HCT116 (cell line): ENCODE data around the gene GRB10. TPM values are rescaled to one million over a fixed set of nuclear protein-coding genes. Genes with fewer than 3 reads are reported as not detected.

Source experiments
- ATAC-seq: fragments of 200-7000 bp; cut with Tn5 transposase; 2 replicates; pipeline ENCODE4 v1.9.1; 2020; ENCODE audit warnings: mild to moderate bottlenecking, moderate library complexity
- BruUV-seq: library from RNA; stranded (reverse); fragments of 400-500 nt; replicated peaks from 2 replicates; lab custom pipeline; 2021; lab: Mats Ljungman, UMichigan
- CTCF ChIA-PET: fragments of 300-600 bp; sonication (Branson Sonifier 250); formaldehyde crosslinking; loops from one replicate; lab custom pipeline; 2021; ENCODE audit warnings: antibody characterized with exemption; lab: Charles Lee
- POLR2A ChIA-PET: fragments of 300-600, 350-600 bp; sonication (Branson Sonifier 250); formaldehyde crosslinking; loops from one replicate; lab custom pipeline; 2021; ENCODE audit warnings: antibody characterized with exemption; lab: Charles Lee
- RAD21 ChIA-PET, 2 experiments: fragments of 300-600 bp; sonication (Branson Sonifier 250); formaldehyde crosslinking; loops; one replicate each; lab custom pipeline; 2023; ENCODE audit warnings: low total read pairs in 2 of 2; ENCODE audit not compliant: uncharacterized antibody in 2 of 2, unreplicated experiment in 2 of 2, low non-redundant PET in 1 of 2; lab: Charles Lee
- DNase-seq: peaks from one replicate; pipeline ENCODE4 v3.0.0-alpha.2; 2010; ENCODE audit warnings: low read depth, low spot score
- H2AFZ ChIP-seq: fragments of 200-600 bp; shearing (Covaris generic), sonication (generic); 2 replicates; pipeline ENCODE4 v1.6.1; 2017; ENCODE audit warnings: low read depth, mixed run types, mixed read lengths, antibody characterized with exemption, low read length; ENCODE audit not compliant: poor library complexity, severe bottlenecking
- H3K27ac ChIP-seq: 2 replicates; pipeline ENCODE4 v1.5.1; 2012; ENCODE audit warnings: low read depth, low read length
- H3K27me3 ChIP-seq: fragments of 200-600 bp; sonication (generic); 2 replicates; pipeline ENCODE4 v1.6.1; 2016; ENCODE audit warnings: mixed run types, low read length, mixed read lengths; ENCODE audit not compliant: insufficient read depth
- H3K36me3 ChIP-seq, 2 experiments: fragments of 200-500 bp in 1 of 2; fragments of 200-600 bp in 1 of 2; sonication (Bioruptor generic) in 1 of 2; sonication (generic) in 1 of 2; 2 replicates each; pipeline versions ENCODE4 v1.5.1 to v1.6.1; 2014 to 2016; ENCODE audit warnings: low read length in 2 of 2, inconsistent platforms in 1 of 2, mixed read lengths in 1 of 2, mixed run types in 1 of 2; ENCODE audit not compliant: insufficient read depth in 2 of 2, control insufficient read depth in 1 of 2
- H3K4me1 ChIP-seq, 2 experiments: fragments of 200-600 bp in 1 of 2; sonication (generic) in 1 of 2; 2 replicates each; pipeline versions ENCODE4 v1.5.1 to v1.6.1; 2012 to 2017; ENCODE audit warnings: low read length in 2 of 2, inconsistent platforms in 1 of 2, mild to moderate bottlenecking in 1 of 2, mixed read lengths in 1 of 2, mixed run types in 1 of 2, moderate library complexity in 1 of 2; ENCODE audit not compliant: insufficient read depth in 2 of 2, control insufficient read depth in 1 of 2
- H3K4me2 ChIP-seq: fragments of 200-600 bp; sonication (generic); 2 replicates; pipeline ENCODE4 v1.6.1; 2017; ENCODE audit warnings: mixed run types, low read length, mixed read lengths
- H3K4me3 ChIP-seq, 2 experiments: fragments of 200-600 bp in 1 of 2; sonication (generic) in 1 of 2; replicated peaks in 1 of 2; 2 replicates each; pipeline ENCODE4 v1.5.1; 2011 to 2016; ENCODE audit warnings: low read length in 2 of 2, control low read depth in 1 of 2, low read depth in 1 of 2, mild to moderate bottlenecking in 1 of 2, mixed read lengths in 1 of 2, mixed run types in 1 of 2
- H3K79me2 ChIP-seq: fragments of 200-600 bp; sonication (generic); 2 replicates; pipeline ENCODE4 v1.6.1; 2017; ENCODE audit warnings: mild to moderate bottlenecking, mixed run types, low read length, moderate library complexity, mixed read lengths; ENCODE audit not compliant: insufficient read depth
- H3K9ac ChIP-seq: fragments of 200-600 bp; sonication (generic); 2 replicates; pipeline ENCODE4 v1.6.1; 2016; ENCODE audit warnings: low read length, mixed read lengths
- H3K9me2 ChIP-seq: fragments of 200-600 bp; sonication (generic), shearing (Covaris generic); 2 replicates; pipeline ENCODE4 v1.6.1; 2017; ENCODE audit warnings: mixed run types, mild to moderate bottlenecking, moderate library complexity; ENCODE audit not compliant: insufficient read depth
- H3K9me3 ChIP-seq, 2 experiments: fragments of 200-500 bp in 1 of 2; fragments of 200-600 bp in 1 of 2; sonication (Bioruptor generic) in 1 of 2; sonication (generic) in 1 of 2; 2 replicates each; pipeline ENCODE4 v1.6.1; 2014 to 2017; ENCODE audit warnings: low read length in 2 of 2, mixed read lengths in 2 of 2, inconsistent platforms in 1 of 2, low read depth in 1 of 2, mild to moderate bottlenecking in 1 of 2, mixed run types in 1 of 2, moderate library complexity in 1 of 2; ENCODE audit not compliant: control insufficient read depth in 1 of 2, insufficient read depth in 1 of 2
- H4K20me1 ChIP-seq: fragments of 200-600 bp; sonication (generic), shearing (Covaris generic); 2 replicates; pipeline ENCODE4 v1.6.1; 2017; ENCODE audit warnings: mixed run types, mild to moderate bottlenecking, moderate library complexity; ENCODE audit not compliant: insufficient read depth
- ATF3 ChIP-seq: IDR thresholded peaks from 2 replicates; pipeline ENCODE4 v1.6.1; 2012
- CBX3 ChIP-seq: IDR thresholded peaks from 2 replicates; pipeline ENCODE4 v1.6.1; 2012; ENCODE audit warnings: low read depth
- CEBPB ChIP-seq: IDR thresholded peaks from 2 replicates; pipeline ENCODE4 v1.6.1; 2012; ENCODE audit warnings: low read depth
- CTCF ChIP-seq, 3 experiments: fragments of 200-600 bp in 1 of 3; sonication (generic) in 1 of 3; IDR thresholded peaks in 2 of 3; conservative IDR thresholded peaks in 1 of 3; 2 replicates each; pipeline ENCODE4 v1.5.1; 2012 to 2017; ENCODE audit warnings: low read depth in 2 of 3, low read length in 2 of 3, antibody characterized with exemption in 1 of 3, borderline replicate concordance in 1 of 3, control low read depth in 1 of 3, mild to moderate bottlenecking in 1 of 3, mixed read lengths in 1 of 3, mixed run types in 1 of 3, moderate library complexity in 1 of 3; ENCODE audit not compliant: insufficient read depth in 1 of 3
- EGR1 ChIP-seq: IDR thresholded peaks from 2 replicates; pipeline ENCODE4 v1.6.1; 2012; ENCODE audit warnings: low read depth
- ELF1 ChIP-seq: IDR thresholded peaks from 2 replicates; pipeline ENCODE4 v1.6.1; 2012; ENCODE audit warnings: low read depth, borderline replicate concordance
- EZH2 ChIP-seq: fragments of 200-600 bp; sonication (generic); IDR thresholded peaks from 2 replicates; pipeline ENCODE4 v1.6.1; 2017; ENCODE audit warnings: antibody characterized with exemption, mixed run types
- MAX ChIP-seq: IDR thresholded peaks from 2 replicates; pipeline ENCODE4 v1.6.1; 2012
- POLR2A ChIP-seq: IDR thresholded peaks from 2 replicates; pipeline ENCODE4 v1.7.0; 2011; ENCODE audit warnings: borderline replicate concordance; ENCODE audit not compliant: insufficient read depth, insufficient read length; ENCODE audit errors: extremely low read depth
- RAD21 ChIP-seq: IDR thresholded peaks from 2 replicates; pipeline ENCODE4 v1.6.1; 2012; ENCODE audit warnings: low read depth, mild to moderate bottlenecking
- SIN3A ChIP-seq: IDR thresholded peaks from 2 replicates; pipeline ENCODE4 v1.6.1; 2012; ENCODE audit warnings: low read depth
- SP1 ChIP-seq: IDR thresholded peaks from 2 replicates; pipeline ENCODE4 v1.6.1; 2012; ENCODE audit warnings: low read depth
- SRF ChIP-seq: IDR thresholded peaks from 2 replicates; pipeline ENCODE4 v1.6.1; 2012; ENCODE audit warnings: low read depth
- TCF7L2 ChIP-seq: IDR thresholded peaks from 2 replicates; pipeline ENCODE4 v1.7.0; 2011; ENCODE audit warnings: borderline replicate concordance, inconsistent platforms; ENCODE audit not compliant: insufficient read depth, insufficient read length; ENCODE audit errors: extremely low read depth
- ZFX ChIP-seq: fragments of 450-650 bp; IDR thresholded peaks from 2 replicates; pipeline ENCODE4 v1.6.1; 2017
- intact Hi-C: fragments of 100-400 bp; cut with micrococcal nuclease; formaldehyde crosslinking; loops from 2 replicates; pipeline ENCODE4 v1.10.0; 2022
- total RNA-seq: library from RNA; stranded (reverse); gene quantifications from one replicate; pipeline ENCODE4 v1.2.1, GENCODE V29; 2021; ENCODE audit not compliant: unreplicated experiment

Gene GRB10
- total RNA-seq, 1 experiment from 2014 or later = 37.3 TPM

- TF ChIP-seq ATF3 = no peak
- no peak for TF ChIP-seq EGR1
- no peak for TF ChIP-seq CBX3
- TF ChIP-seq SIN3A = no peak
- TF ChIP-seq POLR2A = no peak
- TF ChIP-seq, all 23 proteins: peak for 0
Observed at GRCh38 chr7:50613473-50613872, 169.2 kb downstream of the GRB10 start (continued).

GRCh38 chr7:50612704-50613103 lies 170.0 kb downstream of the GRB10 start:
- Histone ChIP-seq H3K9me2 (no peaks in the 10 kb centered on the region), H3K9ac (no peak overlapping the region), H3K36me3 (no peaks in the 10 kb centered on the region), H3K4me2 (no peak overlapping the region), H3K27me3 (no peaks in the 10 kb centered on the region), H3K79me2 (no peaks in the 10 kb centered on the region), H3K4me1 (no peaks in the 10 kb centered on the region), H2AFZ (no peak overlapping the region), H3K4me3 (no peak overlapping the region), H3K27ac (no peak overlapping the region), H3K9me3 (no peaks in the 10 kb centered on the region), H4K20me1 (no peaks in the 10 kb centered on the region)
- no peak for DNase-seq
- TF ChIP-seq SIN3A = no peak
- TF ChIP-seq SRF = no peak
- TF ChIP-seq EGR1 = no peak
- no peak for TF ChIP-seq ELF1
- no peak for TF ChIP-seq CTCF (IDR thresholded peaks at IDR 0.05 in 2 of 3, conservative IDR thresholded peaks at IDR 0.05 in 1 of 3; ENCODE audit: borderline replicate concordance in 1 of 3, insufficient read depth in 1 of 3, low read depth in 2 of 3, low read length in 2 of 3)
- no peak for TF ChIP-seq CEBPB
- TF ChIP-seq RAD21 = no peak
- no peak for TF ChIP-seq ATF3
- TF ChIP-seq MAX = no peak
- no peak for TF ChIP-seq SP1
- TF ChIP-seq EZH2 = no peak
- no peak for TF ChIP-seq TCF7L2
- no peak for TF ChIP-seq ZFX
- ChIA-PET RAD21 (no interaction called here), CTCF (no interaction called here), POLR2A (no interaction called here)
- no peak for ATAC-seq
- intact Hi-C loops = no loop called here
- BruUV-seq = no TSS peak
